NCI-H128 (cell line): ENCODE results near the gene IGF2BP3.

Experiments
- DNase-seq: peaks from one replicate; lab custom pipeline; 2025; ENCODE audit not compliant: unreplicated experiment; lab: John Stamatoyannopoulos, UW

Gene IGF2BP3

GRCh38 chr7:23472556-23472955 is 2.3 kb upstream of the IGF2BP3 start:
- no peak for DNase-seq

- no peak for DNase-seq
Observed at GRCh38 chr7:23472046-23472445, 1.8 kb upstream of the IGF2BP3 start.

- DNase-seq, result peak; percentile 78
Observed at GRCh38 chr7:23471106-23471859, 992 bp upstream of the IGF2BP3 start.

- no peak for DNase-seq
Observed at GRCh38 chr7:23469961-23470250, 385 bp downstream of the IGF2BP3 start.

- no peak for DNase-seq
Observed at GRCh38 chr7:23469150-23469960, 936 bp downstream of the IGF2BP3 start.

GRCh38 chr7:23468526-23469149 is 1.7 kb downstream of the IGF2BP3 start:
- DNase-seq, result no peak

GRCh38 chr7:23467806-23468525 is 2.3 kb downstream of the IGF2BP3 start:
- no peak for DNase-seq

- no peak for DNase-seq
Observed at GRCh38 chr7:23467291-23467805, 2.9 kb downstream of the IGF2BP3 start.

GRCh38 chr7:23462846-23463245 is 7.4 kb downstream of the IGF2BP3 start:
- no peak for DNase-seq

GRCh38 chr7:23458044-23458443 is 12.2 kb downstream of the IGF2BP3 start:
- no peak for DNase-seq

GRCh38 chr7:23456093-23456492 is 14.2 kb downstream of the IGF2BP3 start:
- no peak for DNase-seq

GRCh38 chr7:23454881-23455526 is 15.3 kb downstream of the IGF2BP3 start:
- DNase-seq, result no peak

GRCh38 chr7:23450518-23450917 is 19.8 kb downstream of the IGF2BP3 start:
- no peak for DNase-seq

- DNase-seq, result no peak
Observed at GRCh38 chr7:23449941-23450340, 20.4 kb downstream of the IGF2BP3 start.

- DNase-seq, result no peak
Observed at GRCh38 chr7:23445326-23445725, 25.0 kb downstream of the IGF2BP3 start.

GRCh38 chr7:23443974-23444373 is 26.3 kb downstream of the IGF2BP3 start:
- no peak for DNase-seq

- no peak for DNase-seq
Observed at GRCh38 chr7:23438171-23438570, 32.1 kb downstream of the IGF2BP3 start.

- no peak for DNase-seq
Observed at GRCh38 chr7:23434147-23434917, 36.0 kb downstream of the IGF2BP3 start.

- DNase-seq, result no peak
Observed at GRCh38 chr7:23431702-23432199, 38.5 kb downstream of the IGF2BP3 start.

- DNase-seq, result no peak
Observed at GRCh38 chr7:23430893-23431259, 39.4 kb downstream of the IGF2BP3 start.
